GM21825 (cell line): ENCODE data around the gene MCTP1.
A peak's percentile ranks its signal among the peaks of the same experiment; 100 is the strongest.
"Not testable (repeated sequence)": the region's sequence is repeated elsewhere in the genome, so short reads cannot be mapped to it uniquely, and the experiment has no call there.

Experiments
- ATAC-seq: cut with Tn5 transposase; IDR thresholded peaks from one replicate; pipeline ENCODE4 v1.9.1; 2021; ENCODE audit warnings: mild to moderate bottlenecking, moderate library complexity; ENCODE audit not compliant: unreplicated experiment

Gene MCTP1

DNA sequence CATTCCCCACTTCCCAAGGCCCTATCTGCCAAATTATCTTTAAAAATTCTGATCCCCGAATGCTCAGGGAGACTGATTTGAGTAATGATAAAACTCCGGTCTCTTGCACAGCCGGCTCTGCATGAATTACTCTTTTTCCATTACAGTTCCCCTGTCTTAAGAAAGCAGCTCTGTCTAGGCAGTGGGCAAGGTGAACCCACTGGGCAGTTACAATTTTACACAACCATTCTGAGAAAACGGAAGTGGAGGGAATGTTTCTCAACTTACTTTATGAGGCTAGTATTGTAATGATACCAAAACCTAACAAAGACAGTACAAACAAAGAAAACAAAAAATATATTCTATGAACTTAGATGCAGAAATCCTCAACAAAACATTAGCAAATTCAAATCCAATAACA is 100.0 kb downstream of the MCTP1 start:
- no peak for ATAC-seq

DNA sequence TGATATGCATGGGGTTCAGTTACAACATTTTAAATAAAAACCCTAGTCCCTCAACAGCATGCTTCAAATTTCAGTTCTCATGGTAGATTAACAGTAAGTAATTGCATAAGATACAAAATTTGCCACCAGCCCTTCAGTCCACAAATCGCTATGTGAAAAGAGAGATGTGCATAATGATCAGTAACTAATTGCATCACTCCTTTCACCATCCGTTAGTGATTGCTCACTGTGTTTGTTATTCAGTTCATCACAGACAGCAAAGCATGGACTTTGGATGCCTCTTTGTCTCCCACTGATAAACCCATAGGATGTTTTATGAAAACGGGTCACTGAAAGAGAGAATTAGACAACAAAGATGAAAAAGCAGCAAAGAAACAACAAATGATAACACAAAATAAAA is 103.2 kb downstream of the MCTP1 start:
- no peak for ATAC-seq

DNA sequence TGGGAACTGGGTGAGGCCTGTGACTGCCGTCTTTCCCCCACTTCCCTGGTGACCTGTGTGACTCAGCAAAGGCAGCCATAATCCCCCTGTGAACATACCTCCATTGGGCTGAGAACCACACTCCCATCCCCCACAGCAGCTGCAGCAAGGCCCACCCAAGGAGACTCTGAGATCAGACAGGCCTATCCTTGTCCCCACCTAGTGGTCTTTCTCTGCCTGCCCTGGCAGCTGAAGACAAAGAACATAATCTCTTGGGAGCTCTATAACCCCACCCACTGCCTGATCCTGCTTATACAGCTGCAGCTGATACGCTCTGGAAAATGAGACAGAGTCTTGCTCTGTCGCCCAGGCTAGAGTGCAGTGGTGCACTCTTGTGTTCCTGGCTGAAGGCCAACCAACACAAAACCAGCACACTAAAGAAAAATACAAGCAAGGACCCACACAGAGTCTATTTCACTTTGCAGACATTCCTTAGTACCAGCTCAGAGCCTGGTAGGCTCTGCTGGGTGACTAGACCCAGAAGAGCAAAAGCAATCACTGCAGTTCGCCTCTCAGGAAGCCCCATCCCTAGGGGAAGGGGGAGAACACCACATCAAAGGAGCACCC is 106.7 kb downstream of the MCTP1 start:
- ATAC-seq: peak; percentile 68

DNA sequence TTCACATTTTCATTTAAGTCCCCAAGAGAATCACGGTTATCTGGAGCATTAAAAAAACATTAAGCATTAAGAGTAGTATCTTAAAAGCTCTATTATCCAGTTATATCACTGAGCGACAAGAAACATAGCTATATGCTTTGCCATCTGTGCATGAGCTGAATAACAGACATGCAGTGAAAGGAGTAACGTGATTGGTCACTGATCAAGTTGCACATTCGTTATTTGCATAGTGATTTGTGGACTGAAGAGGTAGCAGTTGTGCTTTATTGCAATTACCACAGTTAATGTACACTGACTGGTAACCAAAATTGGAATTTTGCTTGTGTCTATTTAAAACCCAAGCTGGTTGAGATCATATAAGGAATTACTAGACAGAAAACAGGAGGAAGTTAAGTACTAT is 107.4 kb downstream of the MCTP1 start:
- no peak for ATAC-seq

DNA sequence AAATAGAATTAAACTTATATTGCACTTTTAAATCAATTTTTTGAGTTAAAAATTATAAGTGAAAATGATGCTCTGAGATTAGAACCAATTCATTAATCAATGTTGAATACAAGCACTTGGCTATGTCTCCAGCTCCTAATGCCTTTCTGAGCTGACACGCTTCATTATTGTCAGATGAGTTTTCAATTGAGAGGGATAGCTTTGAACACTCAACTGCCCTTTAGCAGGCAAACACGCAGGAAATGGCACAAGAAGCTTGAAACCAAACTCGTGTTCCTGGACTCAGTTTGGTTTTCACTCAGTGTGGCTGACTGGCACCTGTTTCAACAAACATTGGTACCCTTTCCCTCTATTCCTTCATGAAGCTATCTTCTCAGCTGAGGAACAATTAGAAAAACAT is 109.8 kb downstream of the MCTP1 start:
- no peak for ATAC-seq

DNA sequence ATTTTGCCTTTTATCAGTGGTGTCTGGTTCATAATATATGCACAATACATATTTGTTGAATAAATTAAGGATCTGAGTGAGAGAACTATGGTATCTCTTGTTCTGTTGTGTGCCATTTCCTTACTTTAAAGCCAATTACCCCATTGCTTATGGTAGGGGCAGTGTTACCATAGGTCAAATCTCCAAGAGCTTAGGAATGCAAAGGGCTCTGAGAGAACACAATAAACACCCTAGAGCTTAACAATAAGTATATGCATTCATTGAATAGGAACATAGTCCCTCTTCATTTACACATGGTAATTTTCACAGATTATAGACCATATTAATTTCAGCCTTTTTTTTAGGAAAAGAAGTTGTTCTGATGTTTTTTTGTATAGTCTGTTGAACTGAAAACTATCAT is 112.2 kb downstream of the MCTP1 start:
- no peak for ATAC-seq

DNA sequence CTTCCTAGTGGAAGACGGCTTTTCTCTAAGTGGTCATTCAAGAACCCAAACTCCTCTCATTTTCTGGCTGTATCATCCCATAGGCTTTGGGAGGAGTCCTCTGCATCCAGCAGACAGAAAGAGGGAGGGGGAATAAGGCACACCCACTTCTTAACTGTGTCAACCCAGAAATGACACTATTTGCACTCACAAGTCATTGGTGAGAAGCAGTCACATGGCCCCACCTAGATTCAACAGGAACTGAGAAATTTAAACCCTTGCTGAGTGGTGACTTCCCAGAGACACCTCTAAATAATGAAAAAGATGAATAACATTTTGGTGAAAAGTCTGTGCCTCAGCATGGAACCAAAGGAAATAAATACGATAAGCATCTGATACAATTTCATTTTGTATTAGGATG is 120.0 kb downstream of the MCTP1 start:
- no peak for ATAC-seq

DNA sequence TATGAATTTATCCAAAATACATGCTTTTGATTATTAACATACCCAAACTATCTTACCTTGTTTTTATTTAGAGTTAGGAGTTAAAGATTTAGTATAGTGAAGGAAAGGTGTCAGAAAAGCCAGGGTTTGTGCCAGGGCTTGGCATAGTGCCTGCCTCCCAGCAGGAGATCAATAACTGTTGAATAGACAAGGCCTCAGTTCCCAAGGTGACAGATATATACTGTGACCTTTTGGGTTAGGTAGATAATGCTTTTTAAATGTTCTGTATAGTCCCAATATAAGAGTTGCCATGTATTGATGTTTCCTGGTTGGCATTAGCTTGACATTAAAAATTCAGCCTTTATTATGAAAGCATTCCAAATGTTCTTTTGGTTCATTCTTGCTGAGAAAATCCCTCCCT is 121.8 kb downstream of the MCTP1 start:
- no peak for ATAC-seq

DNA sequence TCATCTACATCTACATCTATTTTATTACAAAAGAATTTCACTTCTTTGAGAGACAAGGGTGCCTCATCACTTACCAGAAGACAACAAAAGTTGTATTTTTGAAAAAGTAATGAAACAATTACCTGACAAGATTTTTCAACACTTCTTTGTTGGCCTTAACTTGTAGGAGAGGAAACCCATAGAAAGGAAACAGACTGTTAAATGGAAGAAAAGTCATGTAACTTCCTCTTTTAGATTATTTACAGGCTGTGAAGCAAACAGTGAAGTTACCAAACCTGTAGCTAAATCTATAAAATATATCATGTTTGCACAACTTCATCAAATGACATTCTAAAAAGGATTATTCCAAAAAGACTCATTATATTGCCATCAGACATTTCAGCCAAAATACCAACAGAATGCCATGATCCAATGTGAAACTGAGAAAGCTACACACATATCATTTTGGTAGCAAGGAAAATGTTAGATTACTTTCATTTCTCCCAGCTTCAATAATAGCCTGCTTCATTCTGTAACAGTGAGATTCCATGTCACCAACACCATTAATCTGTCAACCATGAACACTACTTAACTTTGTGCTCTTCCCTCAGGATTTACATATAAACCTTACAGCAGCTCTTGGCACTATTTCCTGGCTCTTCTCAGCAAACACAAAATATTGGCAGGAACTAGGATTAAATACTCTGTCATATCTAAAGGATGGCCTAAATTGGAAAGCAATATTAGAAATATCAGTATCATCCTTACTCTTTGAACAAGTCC is 122.5 kb downstream of the MCTP1 start:
- no peak for ATAC-seq

DNA sequence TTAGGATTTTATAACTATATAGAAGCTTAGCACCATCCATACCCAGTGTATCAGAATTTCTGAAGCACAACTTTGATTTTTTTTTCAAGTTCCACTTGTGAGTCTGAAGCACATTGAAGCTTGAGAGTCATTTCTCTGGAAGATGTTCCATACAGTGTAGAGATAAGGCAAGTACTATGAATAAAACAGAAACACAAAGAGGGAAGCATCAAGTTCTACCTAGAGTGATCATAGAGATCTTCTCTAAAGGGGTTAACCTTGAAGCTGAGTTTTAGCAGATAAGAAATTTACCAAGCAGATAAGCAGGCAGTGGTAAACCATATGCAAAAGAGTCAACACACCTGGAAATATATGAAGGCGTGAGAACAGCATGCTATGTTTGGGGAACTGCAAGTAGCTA is 125.3 kb downstream of the MCTP1 start:
- no peak for ATAC-seq

DNA sequence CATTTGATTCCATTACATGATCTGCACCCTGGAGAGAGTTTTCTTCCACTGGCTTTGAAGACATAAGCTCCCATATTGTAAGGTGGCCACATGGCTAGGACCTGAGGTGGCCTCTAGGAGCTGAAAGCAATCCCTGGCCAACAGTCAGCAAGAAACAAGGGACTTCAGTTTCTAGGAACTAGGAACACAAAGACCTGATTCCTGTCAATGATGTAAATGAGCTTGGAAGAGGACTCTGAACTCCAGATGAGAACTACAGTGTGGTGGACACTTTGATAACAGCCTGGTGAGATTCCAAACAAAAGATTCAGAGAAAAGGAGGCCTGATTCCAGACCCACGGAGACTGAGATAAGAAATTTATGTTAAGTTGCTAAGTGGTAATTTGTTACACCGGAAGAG is 129.0 kb downstream of the MCTP1 start:
- ATAC-seq: no peak

DNA sequence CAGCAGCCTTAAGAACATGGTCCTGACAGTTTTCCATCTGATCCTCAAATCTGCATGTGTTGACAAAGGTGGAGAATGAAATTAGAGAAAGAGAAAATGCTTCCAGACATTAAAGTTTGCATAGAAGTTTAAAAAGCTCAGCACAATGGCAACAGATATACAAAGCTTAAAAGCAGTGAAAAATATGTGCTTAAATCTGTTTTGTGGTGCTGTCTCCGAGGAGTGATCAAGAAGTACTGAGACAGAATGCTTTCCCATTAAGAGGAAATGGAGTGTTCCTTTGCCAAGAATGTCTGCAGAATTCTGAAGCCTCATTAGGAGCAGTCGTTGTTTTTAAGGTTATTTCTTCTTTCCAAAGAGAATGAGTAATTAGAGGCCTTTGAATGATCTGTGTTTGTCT is 131.4 kb downstream of the MCTP1 start:
- no peak for ATAC-seq

DNA sequence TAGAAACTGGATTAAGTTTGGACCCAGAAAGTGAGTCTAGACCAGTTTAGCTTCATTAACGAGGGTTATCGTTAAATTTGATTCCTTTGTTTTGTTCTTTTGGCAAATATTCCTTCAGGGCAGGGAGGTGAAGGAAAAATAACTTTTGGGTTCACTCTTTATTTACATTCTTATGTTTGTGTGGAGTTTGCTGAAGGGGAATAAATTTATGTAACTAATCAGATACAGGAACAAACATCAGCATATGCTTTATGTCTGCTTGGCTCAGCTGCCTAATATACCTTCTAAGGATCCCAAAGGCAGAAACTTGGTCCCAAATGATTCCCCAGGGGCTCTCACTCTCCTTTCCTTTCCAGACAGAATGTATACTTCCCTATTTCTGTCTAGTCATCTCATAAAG is 132.4 kb downstream of the MCTP1 start:
- ATAC-seq: no peak

DNA sequence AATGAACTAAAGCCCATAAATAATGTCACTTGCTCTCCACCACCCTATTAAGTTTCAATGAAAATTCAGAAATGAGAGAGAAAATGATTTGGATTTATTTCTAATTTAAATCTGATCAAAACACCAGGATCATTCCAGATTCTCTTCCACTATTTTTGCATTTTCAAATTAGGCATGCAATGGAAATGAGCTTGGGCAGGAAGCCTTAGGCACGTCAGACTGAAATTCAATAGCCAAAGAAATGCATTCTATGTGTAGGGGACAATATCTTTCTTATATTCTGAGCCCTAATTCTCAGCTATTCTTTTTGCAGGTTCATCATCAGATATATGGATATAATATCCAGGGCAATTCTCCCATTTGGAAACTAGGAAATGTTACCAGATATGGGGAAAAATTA is 132.8 kb downstream of the MCTP1 start:
- no peak for ATAC-seq

DNA sequence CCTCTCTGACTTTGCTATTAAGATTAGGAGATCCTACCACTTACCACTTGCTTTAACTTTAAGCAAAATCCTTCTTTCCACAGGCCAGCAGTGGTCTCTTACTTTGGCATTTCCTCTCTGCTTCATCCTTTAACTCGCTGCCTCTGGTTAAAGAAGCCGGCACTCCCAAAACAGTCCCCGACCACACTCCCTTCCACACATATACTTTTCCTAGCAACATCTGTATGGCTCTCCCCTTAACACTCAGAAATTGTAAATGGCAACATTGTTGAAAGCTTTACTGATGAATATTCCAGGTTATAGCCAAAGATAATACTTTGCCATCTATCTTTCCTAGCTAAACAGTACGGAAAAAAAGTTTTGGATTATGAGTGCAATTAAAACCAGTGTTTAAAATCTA is 133.2 kb downstream of the MCTP1 start:
- no peak for ATAC-seq

DNA sequence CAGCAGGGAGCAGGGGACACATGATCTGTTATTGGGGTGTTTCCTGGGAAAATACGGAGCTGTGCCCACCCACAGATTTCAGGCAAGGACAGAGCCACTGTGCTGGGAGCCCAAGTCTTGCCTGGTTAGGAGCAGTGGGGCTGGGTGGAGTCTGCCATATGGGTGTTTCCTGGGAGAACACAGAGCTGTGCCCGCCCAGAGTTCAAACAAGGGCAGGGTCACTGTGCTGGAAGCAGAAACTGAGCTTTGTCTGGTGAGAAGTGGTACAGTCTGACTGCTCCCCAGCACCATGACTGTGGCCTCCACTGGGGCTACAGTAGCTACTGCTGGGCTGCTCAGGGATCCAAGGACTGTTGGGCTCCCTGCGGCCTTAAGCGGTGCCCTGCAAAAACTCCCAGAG is 135.5 kb downstream of the MCTP1 start:
- no peak for ATAC-seq

DNA sequence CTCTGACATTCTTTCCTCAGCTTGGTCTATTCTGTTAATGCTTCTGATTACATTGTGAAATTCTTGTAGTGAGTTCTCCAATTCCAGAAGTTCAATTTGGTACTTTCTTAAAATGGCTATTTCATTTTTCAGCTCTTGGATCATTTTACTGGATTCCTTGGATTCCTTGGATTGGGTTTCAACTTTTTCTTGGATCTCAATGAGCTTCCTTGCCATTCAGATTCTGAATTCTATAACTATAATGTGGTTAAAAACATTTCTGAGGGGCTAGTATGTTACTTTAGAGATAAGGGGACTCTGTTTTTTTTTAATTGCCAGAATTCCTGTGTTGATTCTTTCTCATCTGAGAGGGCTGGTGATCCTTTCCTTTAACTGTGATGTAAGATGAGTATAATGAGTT is 136.4 kb downstream of the MCTP1 start:
- no peak for ATAC-seq

DNA sequence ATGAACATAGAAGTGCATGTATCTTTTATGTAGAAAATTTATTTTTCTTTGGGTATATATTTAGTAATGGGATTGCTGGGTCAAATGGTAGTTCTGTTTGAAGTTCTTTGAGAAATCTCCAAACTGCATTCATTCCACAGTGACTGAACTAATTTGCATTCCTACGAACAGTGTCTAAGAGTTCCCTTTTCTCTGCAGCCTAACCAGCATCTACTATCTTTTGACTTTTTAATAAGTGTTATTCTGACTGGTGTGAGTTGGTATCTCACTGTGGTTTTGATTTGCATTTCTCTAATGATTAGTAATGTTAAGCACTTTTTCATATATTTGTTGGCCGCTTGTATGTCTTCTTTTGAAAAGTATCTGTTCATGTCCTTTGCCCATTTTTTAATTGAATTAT is 141.0 kb downstream of the MCTP1 start:
- not testable (repeated sequence) for ATAC-seq

DNA sequence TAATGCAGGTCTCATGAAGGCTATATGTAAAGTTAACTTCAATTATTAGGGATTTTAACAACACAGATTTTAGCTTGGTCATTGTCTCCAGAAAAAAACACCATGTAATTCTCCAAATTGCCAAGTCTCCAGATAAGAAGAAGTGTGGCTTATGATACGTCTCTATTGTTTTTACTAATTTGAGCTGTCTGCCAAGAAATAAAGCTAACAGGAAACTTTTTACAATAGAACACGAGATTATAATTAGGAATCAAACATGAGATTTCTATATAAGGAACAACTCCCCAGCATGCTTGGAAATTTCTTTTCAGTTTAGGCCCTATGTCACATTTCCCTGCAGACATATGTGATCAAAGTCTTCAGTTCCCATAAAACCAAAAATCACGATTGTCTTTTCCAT is 142.7 kb downstream of the MCTP1 start:
- no peak for ATAC-seq

DNA sequence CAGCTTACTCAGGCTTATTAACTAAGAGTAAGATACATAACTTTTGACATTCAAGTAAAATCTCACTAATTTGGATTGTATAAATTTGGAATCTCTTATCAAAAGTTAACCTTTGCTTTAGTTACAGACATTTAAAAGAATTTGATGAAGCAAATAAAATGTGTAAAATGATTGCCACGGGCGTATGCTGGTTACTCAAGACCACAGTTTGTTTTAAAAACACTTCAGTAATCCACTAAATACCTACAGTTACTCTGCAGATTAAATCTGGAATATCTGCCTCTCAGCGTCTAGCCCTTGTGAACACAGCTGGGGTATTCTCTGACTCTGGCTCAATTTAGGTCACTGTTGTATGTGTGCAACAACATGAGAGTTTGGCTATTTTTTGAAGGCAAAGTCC is 143.8 kb downstream of the MCTP1 start:
- no peak for ATAC-seq

DNA sequence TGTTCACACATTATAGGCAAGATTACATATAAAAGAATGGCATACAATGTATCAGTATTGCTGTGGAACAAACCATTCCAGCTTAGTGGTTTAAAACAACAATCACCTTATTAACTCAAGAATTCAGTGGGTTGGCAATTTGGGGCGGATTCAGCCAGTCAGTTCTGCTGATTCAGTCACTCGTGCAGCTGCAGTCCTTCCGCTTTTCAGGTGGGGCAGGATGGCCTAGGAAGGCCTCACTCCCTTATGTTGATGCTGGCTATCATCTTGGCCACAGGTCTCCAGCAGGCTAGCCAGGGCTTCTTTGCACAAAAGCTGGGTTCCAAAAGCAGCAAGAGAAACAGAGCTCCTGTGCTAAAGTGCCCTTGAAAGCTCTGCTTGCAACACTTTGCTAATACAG is 150.6 kb downstream of the MCTP1 start:
- ATAC-seq: no peak

DNA sequence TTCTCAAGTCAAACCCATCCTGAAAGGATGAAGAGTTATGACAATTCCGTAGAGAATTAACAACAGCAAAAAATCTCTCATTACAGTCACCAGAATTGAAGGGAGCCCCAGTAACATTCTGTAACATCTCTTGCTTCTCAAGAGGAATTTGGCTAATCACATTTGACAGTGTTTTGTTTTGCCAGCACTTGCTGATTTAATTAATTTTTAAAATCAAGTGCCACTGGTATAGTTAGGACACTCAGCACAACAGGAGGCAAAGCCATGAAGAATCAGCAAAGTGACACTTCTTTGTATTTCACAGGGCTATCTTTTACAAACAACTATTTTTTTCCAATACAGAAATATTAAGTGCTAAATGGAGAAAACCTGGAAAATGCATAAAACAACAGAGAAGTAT is 152.8 kb downstream of the MCTP1 start:
- ATAC-seq: no peak

DNA sequence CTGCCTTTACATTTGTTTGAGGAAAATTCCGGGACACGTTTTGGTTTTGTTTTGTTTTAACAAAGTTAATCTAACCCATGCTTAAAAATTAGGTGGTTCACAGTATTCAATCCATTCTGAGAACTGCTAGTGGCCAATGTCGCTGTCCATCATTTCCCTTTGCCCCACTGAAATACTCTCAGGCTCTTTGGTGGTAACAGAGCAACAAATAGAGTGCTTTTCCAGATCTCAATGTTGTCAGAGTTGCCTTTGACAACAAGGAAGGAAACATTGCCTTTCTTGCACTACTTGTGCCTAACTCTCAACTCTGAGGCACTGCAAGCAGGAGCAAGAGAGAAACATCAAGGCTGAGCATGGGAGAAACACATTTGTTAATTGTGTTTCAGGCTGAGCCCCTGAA is 154.0 kb downstream of the MCTP1 start:
- ATAC-seq: no peak
